ENCODE results near the gene VAT1L. TPM values are rescaled to one million over a fixed set of nuclear protein-coding genes. Genes with fewer than 3 reads are reported as not detected.
"Not testable (repeated sequence)": the region's sequence is repeated elsewhere in the genome, so short reads cannot be mapped to it uniquely, and the experiment has no call there.

VAT1L gene
- polyA plus RNA-seq, 3 donors from 2014 or later = not detected

DNA sequence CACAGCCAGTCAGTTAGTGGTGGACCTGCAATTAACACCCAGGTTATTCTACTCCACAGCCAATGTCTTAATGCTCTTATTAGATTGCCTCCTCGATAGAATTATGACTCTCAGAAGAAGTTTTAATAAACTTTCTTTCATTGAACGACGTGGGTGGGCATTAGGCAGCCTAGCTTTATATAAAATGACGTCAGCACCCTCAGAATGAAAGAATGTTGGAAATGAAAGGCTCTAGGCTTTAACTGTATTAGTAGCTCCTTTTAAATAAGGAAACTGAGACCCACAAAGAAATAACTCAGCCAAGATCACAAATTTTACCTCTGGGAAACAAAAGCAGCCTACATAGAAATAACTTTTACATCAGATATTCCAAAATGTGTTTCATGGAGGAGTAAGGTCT, 142.7 kb downstream of the VAT1L start:
- no peak for DNase-seq
- Mint-ChIP-seq H3K4me3 (no peak overlapping the region), H3K27me3 (ENCODE audit: low read depth in 3 of 3) (peaks cover 5 to 12% (median 8%) of the 10 kb centered on the region in 3 donors), H3K27ac (no peak overlapping the region), H3K9me3 (no peaks in the 10 kb centered on the region), H3K36me3 (no peaks in the 10 kb centered on the region), H3K4me1 (no peaks in the 10 kb centered on the region)

DNA sequence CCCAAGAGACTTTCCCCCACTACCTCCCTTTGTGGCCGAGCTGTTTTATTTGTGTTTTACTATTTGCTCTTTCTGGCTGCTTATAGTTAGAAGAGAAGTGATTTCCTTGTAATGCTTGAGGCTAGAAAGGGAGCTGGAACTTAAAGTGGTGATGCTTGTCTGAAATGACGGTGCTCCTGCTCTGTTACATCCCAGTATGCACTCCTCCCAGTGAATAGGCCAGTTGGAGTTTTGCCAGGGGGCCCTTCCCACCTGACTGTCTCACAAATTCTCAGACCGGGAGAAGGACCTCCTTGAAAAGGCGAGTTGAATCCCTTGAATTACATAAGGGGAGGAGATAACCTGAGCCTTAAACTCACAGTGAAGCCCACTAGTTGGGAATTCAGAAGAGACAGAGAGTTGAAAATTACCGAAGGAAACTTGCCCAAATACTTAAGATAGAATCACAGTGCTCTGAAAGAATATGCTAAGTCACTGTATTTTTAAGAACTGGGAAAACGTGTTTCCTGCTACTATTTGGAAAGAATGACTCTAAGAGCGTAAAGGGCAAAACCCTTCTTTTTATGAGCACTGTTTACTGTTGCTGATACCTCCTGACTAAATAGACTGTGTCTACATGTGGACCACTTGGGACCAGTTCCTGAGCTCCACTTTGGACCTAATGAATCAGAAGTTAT, 149.2 kb downstream of the VAT1L start:
- H3K4me3 Mint-ChIP-seq = no peak overlapping the region
- peaks cover 3 to 14% (median 3%) of the 10 kb centered on the region in 3 donors for H3K27me3 Mint-ChIP-seq (ENCODE audit: low read depth in 3 of 3)
- H3K9me3 Mint-ChIP-seq = peaks cover 0 to 3% (median 0%) of the 10 kb centered on the region in 6 donors

DNA sequence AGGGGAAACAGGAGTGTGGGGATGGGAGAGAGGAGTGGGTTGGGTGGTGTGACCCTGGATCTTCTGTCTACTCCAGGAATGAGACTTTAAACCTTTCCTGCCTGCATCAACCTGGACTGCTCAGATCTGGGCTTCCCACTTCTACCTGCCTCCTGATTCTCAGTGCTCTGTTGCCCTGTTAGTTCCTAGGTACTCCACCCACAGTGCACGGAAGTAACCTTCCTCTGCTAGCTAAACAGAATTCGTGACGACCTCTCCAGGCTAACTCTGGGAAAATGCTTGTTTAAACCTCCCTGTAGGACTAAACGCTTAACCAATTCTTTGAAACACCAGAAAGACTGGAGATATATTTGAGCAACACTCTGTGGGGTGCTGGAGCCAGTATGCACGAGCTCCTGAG, 150.5 kb downstream of the VAT1L start:
- Mint-ChIP-seq H3K27ac (no peak overlapping the region), H3K27me3 (ENCODE audit: low read depth in 3 of 3) (peaks cover 0 to 11% (median 3%) of the 10 kb centered on the region in 3 donors), H3K4me3 (no peak overlapping the region), H3K36me3 (no peaks in the 10 kb centered on the region), H3K9me3 (peaks cover 0 to 3% (median 0%) of the 10 kb centered on the region in 6 donors), H3K4me1 (no peaks in the 10 kb centered on the region)
- no peak for DNase-seq

More for the DNA sequence above, 149.2 kb downstream of the VAT1L start:
- no peak overlapping the region for H3K27ac Mint-ChIP-seq
- no peaks in the 10 kb centered on the region for H3K36me3 Mint-ChIP-seq
- H3K4me1 Mint-ChIP-seq = no peaks in the 10 kb centered on the region
- DNase-seq = no peak

DNA sequence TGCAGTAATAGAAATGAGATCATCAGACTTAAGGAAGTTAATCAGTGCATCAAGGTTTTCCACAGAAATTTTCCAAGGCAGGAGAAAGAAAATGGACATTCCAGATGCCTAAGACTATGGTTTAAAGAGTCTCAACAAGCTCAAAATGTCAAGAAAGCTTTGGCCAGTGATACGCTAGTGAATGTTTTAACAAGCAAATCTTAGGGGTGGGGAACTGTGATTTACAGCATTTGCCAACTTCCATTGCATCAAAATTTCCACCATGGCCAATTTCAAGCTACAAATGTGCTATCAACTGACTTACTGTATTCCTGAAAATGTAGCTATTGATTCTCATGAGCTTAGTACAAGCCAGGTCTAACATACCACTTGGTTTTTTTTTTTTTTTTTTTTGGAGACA, 151.6 kb downstream of the VAT1L start:
- H3K27me3 Mint-ChIP-seq (ENCODE audit: low read depth in 3 of 3) = peaks cover 0 to 7% (median 3%) of the 10 kb centered on the region in 3 donors
- H3K36me3 Mint-ChIP-seq = no peaks in the 10 kb centered on the region
- no peak overlapping the region for H3K4me3 Mint-ChIP-seq

DNA sequence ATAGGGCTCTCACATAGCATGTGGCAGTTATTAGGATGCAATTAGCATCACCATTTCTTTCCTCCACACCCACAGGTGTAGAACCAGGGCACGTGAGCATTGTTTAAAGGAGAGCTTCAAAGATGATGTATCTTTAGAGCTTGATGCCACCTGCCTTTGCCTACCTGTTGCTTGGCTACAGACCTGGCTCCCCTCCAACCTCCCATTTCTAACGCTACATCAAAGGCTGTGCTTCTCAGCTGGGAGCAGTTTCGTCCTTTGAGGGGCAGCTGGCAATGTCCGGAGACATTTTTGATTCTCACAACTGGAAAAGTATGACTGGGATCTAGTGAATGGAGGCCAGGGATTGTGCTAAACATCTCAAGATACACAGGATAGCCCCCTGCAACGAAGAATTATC, 155.4 kb downstream of the VAT1L start:
- H3K27me3 Mint-ChIP-seq (ENCODE audit: low read depth in 3 of 3) = peaks cover 1 to 9% (median 7%) of the 10 kb centered on the region in 3 donors
- H3K9me3 Mint-ChIP-seq = no peaks in the 10 kb centered on the region
- H3K4me1 Mint-ChIP-seq = no peaks in the 10 kb centered on the region
- H3K4me3 Mint-ChIP-seq = no peak overlapping the region
- DNase-seq = no peak
- no peak overlapping the region for H3K27ac Mint-ChIP-seq
- H3K36me3 Mint-ChIP-seq = no peaks in the 10 kb centered on the region

More for the DNA sequence above, 151.6 kb downstream of the VAT1L start:
- H3K4me1 Mint-ChIP-seq = no peaks in the 10 kb centered on the region
- no peak overlapping the region for H3K27ac Mint-ChIP-seq
- peaks cover 0 to 3% (median 0%) of the 10 kb centered on the region in 6 donors for H3K9me3 Mint-ChIP-seq
- DNase-seq = no peak

DNA sequence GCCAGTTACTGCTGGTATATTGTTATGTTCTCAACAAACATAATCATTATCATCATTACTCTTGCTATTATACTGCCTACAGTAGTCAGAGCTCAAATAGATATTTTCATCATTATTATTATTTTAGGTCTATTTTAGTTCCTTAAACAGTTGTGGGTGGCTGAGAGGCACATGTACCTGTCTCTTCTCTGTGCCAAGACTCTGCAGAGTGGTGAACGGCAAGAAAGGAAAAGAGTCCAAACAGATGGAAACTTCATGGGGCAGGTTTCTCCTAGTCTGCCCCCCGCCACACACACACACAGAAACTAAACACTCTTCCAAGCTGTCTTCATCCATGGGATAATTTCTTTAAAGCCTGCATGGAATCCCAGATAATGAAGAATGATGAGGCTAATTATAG, 156.3 kb downstream of the VAT1L start:
- H3K4me1 Mint-ChIP-seq = no peaks in the 10 kb centered on the region
- H3K36me3 Mint-ChIP-seq = no peaks in the 10 kb centered on the region
- DNase-seq = no peak
- H3K9me3 Mint-ChIP-seq = no peaks in the 10 kb centered on the region
- H3K4me3 Mint-ChIP-seq = no peak overlapping the region
- H3K27me3 Mint-ChIP-seq (ENCODE audit: low read depth in 3 of 3) = peaks cover 1 to 6% (median 5%) of the 10 kb centered on the region in 3 donors
- H3K27ac Mint-ChIP-seq = no peak overlapping the region

DNA sequence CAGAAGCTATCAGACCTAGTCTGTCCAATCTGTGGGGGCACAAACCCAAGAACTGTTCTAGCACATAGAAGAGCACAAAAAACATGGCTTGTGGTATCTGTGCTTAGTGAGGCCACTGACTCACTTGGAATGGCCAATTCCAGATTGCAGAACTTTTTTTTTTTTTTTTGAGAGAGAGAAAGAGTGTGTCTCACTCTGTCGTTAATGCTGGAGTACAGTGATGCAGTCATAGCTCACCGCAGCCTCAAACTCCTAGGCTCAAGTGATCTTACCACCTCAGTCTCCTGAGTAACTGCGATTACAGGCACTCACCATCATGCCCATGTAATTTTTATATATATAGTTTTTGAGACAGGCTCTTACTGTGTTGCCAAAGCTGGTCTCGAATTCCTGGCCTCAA, 156.8 kb downstream of the VAT1L start:
- DNase-seq = no peak
- Mint-ChIP-seq H3K36me3 (no peaks in the 10 kb centered on the region), H3K27me3 (ENCODE audit: low read depth in 3 of 3) (peaks cover 1 to 6% (median 2%) of the 10 kb centered on the region in 3 donors), H3K9me3 (no peaks in the 10 kb centered on the region), H3K4me1 (no peaks in the 10 kb centered on the region), H3K4me3 (no peak overlapping the region), H3K27ac (no peak overlapping the region)

DNA sequence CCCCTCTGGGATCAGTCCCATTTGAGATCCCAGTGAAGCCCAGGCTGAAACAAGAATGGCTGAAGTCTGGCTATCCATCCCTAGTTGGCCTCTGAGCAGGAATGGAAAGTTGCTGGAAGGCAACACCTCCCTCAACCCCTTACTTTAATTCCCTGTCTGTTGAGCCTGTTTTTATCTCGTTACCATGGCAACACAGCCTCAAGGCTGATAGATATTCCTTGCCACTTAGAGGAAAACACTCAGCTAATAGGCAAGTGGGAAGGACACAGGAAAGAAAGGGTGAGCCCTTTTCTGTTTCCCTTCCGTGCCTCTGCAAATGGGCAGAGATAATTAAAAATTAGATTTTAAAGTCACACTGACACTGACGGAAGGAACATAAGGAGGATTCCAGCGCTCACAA, 158.5 kb downstream of the VAT1L start:
- H3K36me3 Mint-ChIP-seq = no peaks in the 10 kb centered on the region
- H3K27me3 Mint-ChIP-seq (ENCODE audit: low read depth in 3 of 3) = peaks cover 1 to 8% (median 7%) of the 10 kb centered on the region in 3 donors
- no peak for DNase-seq
- H3K27ac Mint-ChIP-seq = no peak overlapping the region
- no peak overlapping the region for H3K4me3 Mint-ChIP-seq
- no peaks in the 10 kb centered on the region for H3K4me1 Mint-ChIP-seq
- no peaks in the 10 kb centered on the region for H3K9me3 Mint-ChIP-seq

DNA sequence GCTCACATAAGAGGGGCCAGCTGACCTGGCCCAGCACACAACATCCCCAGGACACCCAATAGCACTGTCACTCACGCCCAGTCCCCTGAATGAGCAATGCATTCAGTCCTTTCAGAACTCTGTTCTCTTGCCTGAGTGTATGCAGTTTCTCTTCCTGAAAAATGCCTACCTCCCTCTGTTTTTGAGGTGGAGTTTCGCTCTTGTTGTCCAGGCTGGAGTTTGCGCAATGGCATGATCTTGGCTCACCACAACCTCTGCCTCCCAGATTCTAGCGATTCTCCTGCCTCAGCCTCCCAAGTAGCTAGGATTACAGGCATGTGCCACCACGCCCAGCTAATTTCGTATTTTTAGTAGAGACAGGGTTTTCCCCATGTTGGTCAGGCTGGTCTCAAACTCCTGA, 159.2 kb downstream of the VAT1L start:
- H3K4me1 Mint-ChIP-seq; H3K36me3 Mint-ChIP-seq; H3K27me3 Mint-ChIP-seq (ENCODE audit: low read depth in 3 of 3); H3K9me3 Mint-ChIP-seq; DNase-seq; H3K4me3 Mint-ChIP-seq; H3K27ac Mint-ChIP-seq: not testable (repeated sequence)

DNA sequence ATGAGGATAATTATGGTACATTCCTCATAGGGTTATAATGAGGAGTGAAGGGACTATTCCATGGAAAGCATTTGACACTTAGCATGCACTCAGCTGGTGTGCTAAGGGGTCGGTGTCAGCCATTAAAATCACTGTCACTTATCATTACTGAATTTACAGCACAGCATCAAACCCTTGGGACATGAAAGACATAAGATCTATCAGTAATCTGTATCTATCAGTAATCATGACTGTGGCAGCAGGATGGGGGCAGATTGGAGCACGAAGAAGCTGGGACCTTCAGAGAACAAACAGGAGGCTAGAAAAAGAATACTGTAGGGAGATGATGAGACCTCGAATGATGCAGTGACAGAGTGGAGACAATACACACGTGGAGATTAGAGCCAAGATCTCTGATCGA, 160.5 kb downstream of the VAT1L start:
- DNase-seq = no peak
- H3K36me3 Mint-ChIP-seq = no peaks in the 10 kb centered on the region
- no peaks in the 10 kb centered on the region for H3K9me3 Mint-ChIP-seq
- H3K27me3 Mint-ChIP-seq (ENCODE audit: low read depth in 3 of 3) = peaks cover 2 to 8% (median 7%) of the 10 kb centered on the region in 3 donors
- H3K4me3 Mint-ChIP-seq = no peak overlapping the region
- H3K4me1 Mint-ChIP-seq = no peaks in the 10 kb centered on the region
- H3K27ac Mint-ChIP-seq = no peak overlapping the region

DNA sequence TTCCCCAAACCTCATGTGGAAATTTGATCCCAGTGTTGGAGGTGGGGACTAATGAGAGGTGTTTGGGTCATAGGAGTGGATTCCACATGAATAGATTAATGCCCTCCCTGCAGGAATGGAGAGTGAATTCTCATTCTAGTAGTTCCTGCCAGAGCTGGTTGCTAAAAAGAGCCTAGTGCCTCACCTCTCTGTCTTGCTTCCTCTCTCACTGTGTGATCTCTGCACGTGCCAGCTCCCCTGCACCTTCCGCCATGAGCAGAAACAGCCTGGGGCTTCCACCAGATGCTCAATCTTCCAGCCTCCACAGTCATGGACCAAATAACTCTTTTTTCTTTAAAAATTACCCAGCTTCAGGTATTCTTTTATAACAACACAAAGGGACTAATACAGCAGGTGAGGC, 161.1 kb downstream of the VAT1L start:
- Mint-ChIP-seq H3K27me3 (ENCODE audit: low read depth in 3 of 3) (peaks cover 4 to 8% (median 7%) of the 10 kb centered on the region in 3 donors), H3K9me3 (no peaks in the 10 kb centered on the region), H3K27ac (no peak overlapping the region), H3K4me3 (no peak overlapping the region), H3K36me3 (no peaks in the 10 kb centered on the region), H3K4me1 (no peaks in the 10 kb centered on the region)
- no peak for DNase-seq

DNA sequence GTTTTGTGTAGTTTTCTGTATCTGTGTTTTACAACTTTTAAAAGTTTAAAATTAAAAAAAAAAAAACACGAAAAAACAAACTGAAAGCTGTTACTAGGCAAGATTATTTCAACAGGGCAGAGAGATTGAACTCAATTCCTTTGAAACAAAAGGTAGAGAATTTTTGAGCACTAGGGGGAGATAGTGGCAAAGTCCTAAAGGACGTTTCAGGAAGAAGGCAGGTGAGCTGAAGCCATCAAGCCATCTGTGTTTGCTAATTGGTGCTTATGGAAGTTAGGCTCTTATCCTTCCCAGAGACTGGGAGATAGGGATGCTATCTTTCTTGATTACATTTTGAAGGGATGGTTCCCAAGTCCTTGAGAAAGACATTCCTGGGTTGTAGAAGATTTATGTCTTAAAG, 163.4 kb downstream of the VAT1L start:
- Mint-ChIP-seq H3K4me1 (no peaks in the 10 kb centered on the region), H3K9me3 (no peaks in the 10 kb centered on the region), H3K36me3 (no peaks in the 10 kb centered on the region), H3K4me3 (no peak overlapping the region), H3K27ac (no peak overlapping the region), H3K27me3 (ENCODE audit: low read depth in 3 of 3) (peaks cover 2 to 7% (median 5%) of the 10 kb centered on the region in 3 donors)
- no peak for DNase-seq

DNA sequence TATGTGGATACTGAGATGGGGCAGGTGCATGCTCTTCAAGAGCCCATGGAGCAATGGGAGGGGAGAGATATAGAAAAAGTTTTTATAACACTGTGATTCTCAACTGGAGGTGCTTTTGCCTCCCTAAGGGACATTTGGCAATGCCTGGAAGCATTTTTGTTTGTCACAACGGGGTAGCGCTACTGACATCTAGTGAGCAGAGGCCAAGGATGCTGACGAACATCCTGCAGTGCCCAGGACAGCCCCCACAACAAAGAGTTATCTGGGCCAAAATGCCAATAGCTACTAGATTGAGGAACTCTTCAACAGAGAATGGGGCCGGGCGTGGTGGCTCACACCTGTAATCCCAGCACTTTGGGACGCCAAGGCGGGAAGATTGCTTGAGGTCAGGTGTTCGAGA, 166.8 kb downstream of the VAT1L start:
- peaks cover 0 to 2% (median 0%) of the 10 kb centered on the region in 6 donors for H3K9me3 Mint-ChIP-seq
- DNase-seq = no peak
- no peaks in the 10 kb centered on the region for H3K4me1 Mint-ChIP-seq
- H3K27me3 Mint-ChIP-seq (ENCODE audit: low read depth in 3 of 3) = peaks cover 2 to 5% (median 2%) of the 10 kb centered on the region in 3 donors
- H3K27ac Mint-ChIP-seq = no peak overlapping the region
- no peaks in the 10 kb centered on the region for H3K36me3 Mint-ChIP-seq
- H3K4me3 Mint-ChIP-seq = no peak overlapping the region

DNA sequence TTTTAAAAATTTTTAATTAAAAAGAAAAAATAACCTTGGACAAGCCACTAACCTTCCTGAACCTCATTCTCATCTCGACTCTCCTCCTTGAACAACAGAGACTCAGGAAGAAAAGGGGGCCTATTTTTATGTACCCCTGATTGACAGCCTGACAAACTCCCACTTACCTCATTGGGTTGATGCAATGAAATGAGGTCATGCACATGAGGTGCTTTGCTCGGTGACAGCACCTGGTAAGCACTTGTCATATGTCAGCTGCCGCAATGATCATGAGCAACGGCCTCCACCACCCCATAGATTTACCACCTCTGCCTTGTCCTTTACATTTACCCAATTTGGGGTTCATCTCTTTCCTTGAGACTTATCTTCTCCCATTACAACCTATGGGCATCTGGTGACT, 167.9 kb downstream of the VAT1L start:
- no peak for DNase-seq
- no peak overlapping the region for H3K4me3 Mint-ChIP-seq
- peaks cover 0 to 2% (median 0%) of the 10 kb centered on the region in 3 donors for H3K27me3 Mint-ChIP-seq (ENCODE audit: low read depth in 3 of 3)
- no peaks in the 10 kb centered on the region for H3K36me3 Mint-ChIP-seq
- peaks cover 0 to 2% (median 0%) of the 10 kb centered on the region in 6 donors for H3K9me3 Mint-ChIP-seq
- no peak overlapping the region for H3K27ac Mint-ChIP-seq
- no peaks in the 10 kb centered on the region for H3K4me1 Mint-ChIP-seq

DNA sequence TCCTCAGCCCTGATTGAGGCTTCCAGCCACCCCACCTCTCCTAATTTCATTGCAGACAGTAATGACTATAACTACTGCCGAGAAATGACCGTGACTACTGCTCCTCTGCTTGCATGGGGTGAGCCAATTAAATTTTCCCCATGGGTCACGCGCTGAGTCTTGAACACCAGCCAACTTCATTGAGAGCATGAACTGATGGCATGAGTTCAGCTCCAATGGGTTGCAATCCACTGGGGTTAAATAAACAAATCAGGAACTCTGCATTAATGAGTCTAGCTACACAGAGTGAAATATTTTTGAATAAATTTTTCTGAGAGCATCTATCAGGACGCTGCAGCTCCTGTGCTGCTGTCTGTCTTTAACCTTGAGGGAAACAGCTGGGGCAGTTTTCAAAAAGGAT, 172.4 kb downstream of the VAT1L start:
- DNase-seq = no peak
- H3K4me3 Mint-ChIP-seq = no peak overlapping the region
- peaks cover 0 to 6% (median 2%) of the 10 kb centered on the region in 3 donors for H3K27me3 Mint-ChIP-seq (ENCODE audit: low read depth in 3 of 3)
- peaks cover 0 to 2% (median 0%) of the 10 kb centered on the region in 6 donors for H3K9me3 Mint-ChIP-seq
- no peaks in the 10 kb centered on the region for H3K4me1 Mint-ChIP-seq
- H3K36me3 Mint-ChIP-seq = no peaks in the 10 kb centered on the region
- H3K27ac Mint-ChIP-seq = no peak overlapping the region
